DMS53 treated with DMSO at 0.1 percent for 48 hours (cell line): Measurements from ENCODE around the gene DOCK2.

Experiments
- DNase-seq: peaks from one replicate; lab custom pipeline; 2025; ENCODE audit not compliant: unreplicated experiment; lab: John Stamatoyannopoulos, UW

The DOCK2 gene

GRCh38 chr5:169850409-169850808 is 213.3 kb downstream of the DOCK2 start:
- no peak for DNase-seq

GRCh38 chr5:169851321-169851850 is 214.3 kb downstream of the DOCK2 start:
- no peak for DNase-seq

GRCh38 chr5:169856571-169856970 is 219.5 kb downstream of the DOCK2 start:
- DNase-seq: no peak

- no peak for DNase-seq
These were observed 223.5 kb downstream of the DOCK2 start for GRCh38 chr5:169860585-169860984.

- no peak for DNase-seq
These were observed 224.4 kb downstream of the DOCK2 start for GRCh38 chr5:169861433-169861832.

GRCh38 chr5:169861934-169862333 is 224.9 kb downstream of the DOCK2 start:
- DNase-seq: no peak

- no peak for DNase-seq
These were observed 225.3 kb downstream of the DOCK2 start for GRCh38 chr5:169862391-169862811.

GRCh38 chr5:169864483-169864882 is 227.4 kb downstream of the DOCK2 start:
- no peak for DNase-seq

- no peak for DNase-seq
These were observed 230.3 kb downstream of the DOCK2 start for GRCh38 chr5:169867347-169867746.

GRCh38 chr5:169869066-169869465 is 232.0 kb downstream of the DOCK2 start:
- DNase-seq: no peak

GRCh38 chr5:169870211-169870610 is 233.1 kb downstream of the DOCK2 start:
- DNase-seq: no peak

- DNase-seq: no peak
These were observed 234.9 kb downstream of the DOCK2 start for GRCh38 chr5:169871826-169872490.

- DNase-seq: no peak
These were observed 236.6 kb downstream of the DOCK2 start for GRCh38 chr5:169873642-169874041.

- DNase-seq: no peak
These were observed 237.5 kb downstream of the DOCK2 start for GRCh38 chr5:169874621-169875020.

GRCh38 chr5:169875091-169875728 is 238.1 kb downstream of the DOCK2 start:
- no peak for DNase-seq

GRCh38 chr5:169875731-169876130 is 238.7 kb downstream of the DOCK2 start:
- DNase-seq: no peak

GRCh38 chr5:169876386-169876785 is 239.3 kb downstream of the DOCK2 start:
- no peak for DNase-seq

GRCh38 chr5:169880012-169880663 is 243.1 kb downstream of the DOCK2 start:
- no peak for DNase-seq

- DNase-seq: no peak
These were observed 243.7 kb downstream of the DOCK2 start for GRCh38 chr5:169880785-169881184.

GRCh38 chr5:169881702-169882303 is 244.7 kb downstream of the DOCK2 start:
- no peak for DNase-seq

- no peak for DNase-seq
These were observed 249.0 kb downstream of the DOCK2 start for GRCh38 chr5:169886033-169886432.

- no peak for DNase-seq
These were observed 249.6 kb downstream of the DOCK2 start for GRCh38 chr5:169886677-169887076.
